ENCODE measurements around the gene ADAMTSL4. TPM values are rescaled to one million over a fixed set of nuclear protein-coding genes. Genes with fewer than 3 reads are reported as not detected.

ADAMTSL4 gene
- total RNA-seq, 1 donor from 2014 or later: 64.6 TPM

DNA sequence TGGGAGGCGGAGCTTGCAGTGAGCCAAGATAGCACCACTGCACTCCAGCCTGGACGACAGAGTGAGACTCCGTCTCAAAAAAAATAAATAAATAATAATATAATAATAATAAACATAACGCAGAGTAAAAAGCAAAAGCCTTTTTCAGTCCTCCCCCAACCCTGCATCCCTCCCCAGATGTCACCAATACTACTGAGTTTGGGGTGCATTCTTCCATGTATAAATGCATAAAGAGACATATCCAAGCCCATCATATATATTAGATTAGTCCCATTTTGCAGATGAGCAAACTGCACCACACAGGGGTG lies 930 bp upstream of the ADAMTSL4 start:
- Histone ChIP-seq H3K36me3 (no peaks in the 10 kb centered on the region), H3K27me3 (no peaks in the 10 kb centered on the region), H3K4me3 (peak overlapping the region; percentile 61 to 73), H3K4me1 (peaks cover 43% of the 10 kb centered on the region), H3K9me3 (no peaks in the 10 kb centered on the region), H3K27ac (peak overlapping the region; percentile 94)
- no peak for DNase-seq (ENCODE audit: extremely low spot score in 2 of 2)
- intact Hi-C loops (cut with DNase I): no loop called here
- TF ChIP-seq POLR2AphosphoS5 (IDR thresholded peaks at IDR 0.05; ENCODE audit: insufficient read depth in 1 of 2, low read depth in 1 of 2): no peak
- TF ChIP-seq, protein P1, sequence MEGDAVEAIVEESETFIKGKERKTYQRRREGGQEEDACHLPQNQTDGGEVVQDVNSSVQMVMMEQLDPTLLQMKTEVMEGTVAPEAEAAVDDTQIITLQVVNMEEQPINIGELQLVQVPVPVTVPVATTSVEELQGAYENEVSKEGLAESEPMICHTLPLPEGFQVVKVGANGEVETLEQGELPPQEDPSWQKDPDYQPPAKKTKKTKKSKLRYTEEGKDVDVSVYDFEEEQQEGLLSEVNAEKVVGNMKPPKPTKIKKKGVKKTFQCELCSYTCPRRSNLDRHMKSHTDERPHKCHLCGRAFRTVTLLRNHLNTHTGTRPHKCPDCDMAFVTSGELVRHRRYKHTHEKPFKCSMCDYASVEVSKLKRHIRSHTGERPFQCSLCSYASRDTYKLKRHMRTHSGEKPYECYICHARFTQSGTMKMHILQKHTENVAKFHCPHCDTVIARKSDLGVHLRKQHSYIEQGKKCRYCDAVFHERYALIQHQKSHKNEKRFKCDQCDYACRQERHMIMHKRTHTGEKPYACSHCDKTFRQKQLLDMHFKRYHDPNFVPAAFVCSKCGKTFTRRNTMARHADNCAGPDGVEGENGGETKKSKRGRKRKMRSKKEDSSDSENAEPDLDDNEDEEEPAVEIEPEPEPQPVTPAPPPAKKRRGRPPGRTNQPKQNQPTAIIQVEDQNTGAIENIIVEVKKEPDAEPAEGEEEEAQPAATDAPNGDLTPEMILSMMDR (IDR thresholded peaks at IDR 0.05): no peak
- TF ChIP-seq POLR2A (IDR thresholded peaks at IDR 0.05): no peak

DNA sequence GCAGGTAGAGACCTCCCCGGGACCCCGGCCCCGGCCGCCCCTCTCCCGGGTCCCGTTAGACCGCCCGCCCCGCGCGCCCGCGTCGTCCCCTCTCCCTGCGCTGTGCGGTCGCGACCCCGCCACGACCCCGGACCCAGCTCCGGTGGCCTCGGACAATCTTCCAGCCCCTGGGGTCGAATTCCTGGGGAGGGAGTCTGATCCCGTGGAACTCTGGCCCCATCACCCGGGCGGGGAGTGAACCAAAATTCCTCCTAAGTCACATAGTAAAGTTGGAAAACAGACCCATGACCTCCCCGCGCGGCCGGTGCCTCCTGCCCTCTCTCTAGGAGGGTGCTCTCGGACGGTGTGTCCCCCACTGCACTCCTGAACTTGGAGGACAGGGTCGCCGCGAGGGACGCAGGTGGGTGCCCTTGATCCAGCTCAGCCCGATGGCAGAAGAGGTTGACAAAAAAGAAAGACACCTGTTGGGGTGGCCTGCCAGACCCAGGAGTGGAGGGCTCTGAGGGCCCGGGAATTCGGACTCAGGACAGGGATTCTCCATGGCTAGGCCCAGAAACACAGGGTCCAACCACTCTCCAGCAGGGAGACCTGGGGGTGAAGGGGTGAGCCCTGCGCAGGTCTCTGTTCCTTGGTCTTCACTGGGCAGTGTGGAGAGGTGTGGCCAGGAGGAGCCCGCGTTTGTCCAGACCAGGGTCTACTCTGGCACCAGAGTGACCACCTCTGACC lies 451 bp downstream of the ADAMTSL4 start:
- peaks cover 47% of the 10 kb centered on the region for H3K4me1 ChIP-seq
- intact Hi-C loops (cut with DNase I): loop anchor here (5.0 kb wide), 1 partner anchor 32 kb away; the partner anchor contains the start of gene FALEC
- H3K4me3 ChIP-seq: peak overlapping the region; percentile 61 to 73
- peak in 1 of 2 donors; percentile 50 for TF ChIP-seq POLR2AphosphoS5 (IDR thresholded peaks at IDR 0.05; ENCODE audit: insufficient read depth in 1 of 2, low read depth in 1 of 2)
- TF ChIP-seq, protein P1 (IDR thresholded peaks at IDR 0.05): no peak
- no peaks in the 10 kb centered on the region for H3K9me3 ChIP-seq
- H3K36me3 ChIP-seq: no peaks in the 10 kb centered on the region
- no peaks in the 10 kb centered on the region for H3K27me3 ChIP-seq
- DNase-seq (ENCODE audit: extremely low spot score in 2 of 2): no peak
- H3K27ac ChIP-seq: peak overlapping the region; percentile 94

GRCh38 chr1:150550222-150551050 lies 1.2 kb downstream of the ADAMTSL4 start:
- H3K27me3 ChIP-seq: no peaks in the 10 kb centered on the region
- peaks cover 47% of the 10 kb centered on the region for H3K4me1 ChIP-seq
- TF ChIP-seq POLR2A (IDR thresholded peaks at IDR 0.05): no peak
- TF ChIP-seq POLR2AphosphoS5 (IDR thresholded peaks at IDR 0.05; ENCODE audit: insufficient read depth in 1 of 2, low read depth in 1 of 2): peak in 1 of 2 donors; percentile 67
- H3K4me3 ChIP-seq: peak overlapping the region; percentile 61 to 73
- DNase-seq (ENCODE audit: extremely low spot score in 2 of 2): no peak
- no peaks in the 10 kb centered on the region for H3K9me3 ChIP-seq
- intact Hi-C loops (cut with DNase I): loop anchor here (5.0 kb wide), 1 partner anchor 33 kb away; the partner anchor contains the start of gene FALEC
- H3K27ac ChIP-seq: peak overlapping the region; percentile 94
- no peaks in the 10 kb centered on the region for H3K36me3 ChIP-seq

- intact Hi-C loops (cut with DNase I): loop anchor here (5.0 kb wide), 1 partner anchor 34 kb away; the partner anchor contains the start of gene FALEC
- peak overlapping the region; percentile 94 for H3K27ac ChIP-seq
- peaks cover 47% of the 10 kb centered on the region for H3K4me1 ChIP-seq
- H3K36me3 ChIP-seq: peaks cover 0 to 2% of the 10 kb centered on the region in 2 donors
- DNase-seq (ENCODE audit: extremely low spot score in 2 of 2): no peak
- no peaks in the 10 kb centered on the region for H3K9me3 ChIP-seq
- peak overlapping the region; percentile 61 to 73 for H3K4me3 ChIP-seq
- TF ChIP-seq, protein P1 (IDR thresholded peaks at IDR 0.05): no peak
- no peak for TF ChIP-seq POLR2A (IDR thresholded peaks at IDR 0.05)
- TF ChIP-seq POLR2AphosphoS5 (IDR thresholded peaks at IDR 0.05; ENCODE audit: insufficient read depth in 1 of 2, low read depth in 1 of 2): no peak
- H3K27me3 ChIP-seq: no peaks in the 10 kb centered on the region
Observed at GRCh38 chr1:150551051-150551783, 2.0 kb downstream of the ADAMTSL4 start.

DNA sequence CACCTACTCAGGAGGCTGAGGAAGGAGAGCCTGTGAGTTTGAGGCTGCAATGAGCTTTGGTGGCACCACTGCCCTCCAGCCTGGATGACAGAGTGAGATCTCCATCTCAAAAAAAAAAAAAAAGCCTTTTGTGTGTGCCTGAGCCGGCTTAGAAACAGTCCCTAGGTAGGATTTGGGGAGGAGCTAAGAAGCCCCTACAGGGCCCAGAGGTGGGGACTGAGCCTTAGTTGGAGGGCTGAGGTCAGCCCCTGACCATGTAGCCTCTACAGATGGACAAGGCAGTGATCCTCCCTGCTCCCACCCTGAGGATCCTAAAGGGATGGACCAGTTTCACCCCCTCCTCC lies 2.5 kb downstream of the ADAMTSL4 start:
- no peaks in the 10 kb centered on the region for H3K9me3 ChIP-seq
- DNase-seq (ENCODE audit: extremely low spot score in 2 of 2): no peak
- TF ChIP-seq POLR2AphosphoS5 (IDR thresholded peaks at IDR 0.05; ENCODE audit: insufficient read depth in 1 of 2, low read depth in 1 of 2) (no peak), POLR2A (IDR thresholded peaks at IDR 0.05) (no peak)
- TF ChIP-seq, protein P1 (IDR thresholded peaks at IDR 0.05): no peak
- peaks cover 0 to 7% of the 10 kb centered on the region in 2 donors for H3K36me3 ChIP-seq
- H3K27ac ChIP-seq: peak overlapping the region; percentile 94
- intact Hi-C loops (cut with DNase I): loop anchor here (5.0 kb wide), 1 partner anchor 34 kb away; the partner anchor contains the start of gene FALEC
- H3K4me3 ChIP-seq: no peak overlapping the region
- peaks cover 47% of the 10 kb centered on the region for H3K4me1 ChIP-seq
- no peaks in the 10 kb centered on the region for H3K27me3 ChIP-seq

Data from vagina (tissue), 2 donors.